ENCODE measurements around the gene PLEK.
"Not testable (repeated sequence)": the region's sequence is repeated elsewhere in the genome, so short reads cannot be mapped to it uniquely, and the experiment has no call there.

PLEK gene

GRCh38 chr2:68352651-68353391 lies 12.3 kb upstream of the PLEK start:
- no peak for DNase-seq (ENCODE audit: low read depth in 3 of 3)

- no peak for DNase-seq (ENCODE audit: low read depth in 3 of 3)
Observed at GRCh38 chr2:68356599-68357239, 8.4 kb upstream of the PLEK start.

DNA sequence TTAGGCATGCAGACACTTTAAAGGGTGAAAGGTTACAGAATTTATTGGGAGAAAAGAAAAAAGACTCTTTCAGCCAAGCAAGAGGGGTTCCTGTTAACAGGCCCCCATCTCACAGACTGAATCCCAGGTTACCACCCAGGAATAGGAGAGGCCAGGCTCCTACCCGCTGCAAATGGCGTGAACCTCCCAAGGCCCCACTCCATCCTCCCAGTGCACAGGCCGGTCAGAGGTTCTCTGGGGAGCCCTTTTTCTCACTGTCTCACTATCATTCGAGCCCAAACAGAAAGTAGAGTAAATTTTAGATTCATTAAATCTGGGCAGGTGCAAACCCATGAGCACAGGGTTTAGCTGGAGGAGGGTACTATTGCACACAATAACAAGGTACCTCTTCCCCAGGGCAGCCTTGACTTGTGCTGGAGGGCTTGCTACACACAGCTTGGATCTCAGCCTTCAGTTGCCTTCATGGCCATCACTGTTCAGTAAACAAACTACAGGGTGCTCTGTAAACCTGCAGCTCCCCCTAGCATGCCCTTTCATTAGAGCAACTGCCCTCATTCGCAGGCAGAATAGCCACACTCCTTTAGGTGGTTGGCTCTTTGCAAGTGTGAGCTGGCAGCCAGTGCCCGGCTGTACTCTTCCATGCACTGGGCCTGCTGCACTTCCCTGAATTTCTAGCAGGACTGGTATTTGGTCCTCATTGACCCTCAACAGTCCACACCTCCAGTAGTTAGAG lies 7.3 kb upstream of the PLEK start:
- DNase-seq (ENCODE audit: low read depth in 3 of 3): no peak

DNA sequence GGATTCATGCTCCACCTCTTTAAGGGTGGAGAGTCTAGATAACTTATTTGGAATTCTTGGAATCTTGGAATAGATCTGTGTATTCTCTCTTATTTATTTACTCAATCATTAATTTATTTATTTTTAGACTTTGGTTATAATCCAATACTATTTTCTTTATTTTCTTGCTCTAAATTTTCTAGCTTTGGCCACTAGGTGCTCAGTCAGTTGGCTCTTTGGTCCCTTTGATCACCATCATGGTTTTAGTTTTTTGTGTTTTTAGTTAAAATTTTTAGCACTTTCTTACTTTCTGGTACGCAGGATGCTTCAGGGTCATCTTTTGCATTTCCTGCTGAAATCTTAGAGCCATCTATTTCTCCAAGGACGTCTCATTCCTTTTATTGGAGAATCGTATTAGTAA lies 5.2 kb upstream of the PLEK start:
- no peak for DNase-seq (ENCODE audit: low read depth in 3 of 3)

GRCh38 chr2:68362069-68362468 lies 3.0 kb upstream of the PLEK start:
- peak; percentile 64 to 88 (median 69) for DNase-seq (ENCODE audit: low read depth in 3 of 3)

- no peak for DNase-seq (ENCODE audit: low read depth in 3 of 3)
Observed at GRCh38 chr2:68362749-68363148, 2.3 kb upstream of the PLEK start.

DNA sequence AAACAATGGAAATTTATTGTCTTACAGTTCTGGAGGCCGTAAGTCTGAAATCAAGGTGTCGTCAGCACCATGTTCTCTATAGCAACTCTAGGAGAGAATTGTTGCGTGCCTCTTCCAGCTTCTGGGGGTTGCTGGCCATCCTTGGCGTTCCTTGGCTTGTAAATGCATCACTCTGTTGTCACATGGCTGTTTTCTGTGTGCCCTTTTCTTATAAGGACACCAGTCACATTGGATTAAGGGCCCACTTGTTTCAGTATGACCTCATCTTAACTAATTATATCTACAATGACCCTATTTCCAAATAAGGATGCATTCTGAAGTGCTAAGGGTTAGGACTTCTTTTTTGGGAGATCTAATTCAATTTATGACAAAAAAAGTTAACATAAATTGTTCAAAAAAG lies 1.4 kb upstream of the PLEK start:
- DNase-seq (ENCODE audit: low read depth in 3 of 3): no peak

- DNase-seq (ENCODE audit: low read depth in 3 of 3): no peak
Observed at GRCh38 chr2:68366083-68366560, 1.0 kb downstream of the PLEK start.

DNA sequence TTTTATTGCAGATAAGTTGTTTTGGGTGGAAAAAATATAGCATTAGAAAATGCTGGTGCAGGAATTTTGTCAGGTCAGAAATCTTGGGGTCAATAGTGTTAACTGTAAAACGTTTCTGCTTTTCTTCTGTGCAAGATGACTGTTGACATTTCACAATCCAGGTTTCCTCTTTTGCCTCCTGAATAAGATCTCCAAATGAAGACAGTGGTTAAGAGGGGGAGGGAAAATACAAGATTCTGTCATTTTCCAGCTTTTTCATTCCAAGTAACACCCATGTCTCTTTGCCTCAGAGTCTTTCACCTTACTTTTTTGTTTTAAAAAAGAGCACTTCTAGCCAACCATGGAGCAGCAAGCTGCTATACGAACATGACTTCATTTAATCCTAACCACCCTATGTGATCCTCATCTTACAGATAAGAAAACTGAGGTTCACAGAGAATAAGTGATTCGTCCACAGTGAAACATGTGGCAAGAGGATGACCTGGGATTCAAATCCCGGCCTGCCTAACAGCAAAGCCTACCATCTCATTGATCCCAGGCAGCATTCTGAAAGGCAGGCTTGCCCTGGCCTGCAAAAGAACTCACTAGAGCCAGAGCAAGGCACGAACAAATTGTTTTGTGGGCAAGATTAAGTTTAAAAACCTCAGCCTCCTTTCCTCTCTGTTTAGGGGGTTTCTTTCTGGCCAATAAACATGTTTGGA lies 3.0 kb downstream of the PLEK start:
- DNase-seq (ENCODE audit: low read depth in 3 of 3): no peak

DNA sequence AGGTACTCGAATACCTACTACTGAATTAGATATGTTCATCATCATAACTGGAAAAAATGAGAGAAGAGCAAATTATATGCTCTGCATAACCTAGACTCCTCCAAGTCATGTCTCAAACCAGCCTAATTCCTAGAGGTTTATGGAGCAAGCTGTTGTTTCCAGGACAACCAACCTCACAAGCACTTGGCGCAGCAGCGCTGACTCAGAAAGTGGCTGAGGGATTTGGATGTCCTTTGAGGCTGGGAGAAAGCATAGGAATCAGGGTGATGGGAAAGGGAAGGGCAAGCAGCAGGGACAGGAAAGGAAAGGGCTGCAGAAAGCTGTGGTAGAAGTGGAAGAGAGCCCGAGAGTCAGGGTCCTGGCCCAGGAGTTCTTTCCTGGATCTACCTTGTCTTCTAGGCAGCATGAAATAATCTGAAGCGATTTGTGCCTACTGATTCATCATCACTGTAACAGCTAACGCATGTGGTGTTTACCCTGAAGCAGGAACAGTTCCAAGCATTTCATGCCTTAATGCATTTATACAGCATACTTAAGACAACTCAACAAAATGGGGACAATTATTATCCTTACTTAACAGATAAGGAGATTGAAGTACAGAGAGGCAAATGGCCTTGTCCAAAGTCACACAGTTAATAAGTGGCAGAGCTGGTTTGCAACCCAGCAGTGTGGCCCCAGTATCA lies 3.7 kb downstream of the PLEK start:
- no peak for DNase-seq (ENCODE audit: low read depth in 3 of 3)

- no peak for DNase-seq (ENCODE audit: low read depth in 3 of 3)
Observed at GRCh38 chr2:68369337-68369734, 4.3 kb downstream of the PLEK start.

DNA sequence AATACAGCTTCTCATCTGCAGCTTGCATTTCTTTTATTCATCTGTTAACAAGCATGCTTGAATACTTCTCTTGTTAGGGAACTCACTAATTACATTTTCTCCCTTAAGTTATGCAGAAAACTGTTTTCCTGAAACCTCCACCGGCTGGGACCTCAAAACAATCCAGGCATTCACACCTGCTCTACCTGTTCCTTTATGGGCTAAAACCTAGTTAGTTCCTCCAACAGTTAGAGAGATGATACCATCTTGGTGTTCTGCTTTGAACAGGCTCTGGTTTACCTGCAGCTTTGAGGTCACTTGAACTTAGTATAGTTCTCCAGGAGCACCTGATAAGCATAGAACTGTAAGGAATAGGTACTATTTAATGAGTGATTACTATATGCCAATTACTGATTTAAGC lies 6.1 kb downstream of the PLEK start:
- no peak for DNase-seq (ENCODE audit: low read depth in 3 of 3)

DNA sequence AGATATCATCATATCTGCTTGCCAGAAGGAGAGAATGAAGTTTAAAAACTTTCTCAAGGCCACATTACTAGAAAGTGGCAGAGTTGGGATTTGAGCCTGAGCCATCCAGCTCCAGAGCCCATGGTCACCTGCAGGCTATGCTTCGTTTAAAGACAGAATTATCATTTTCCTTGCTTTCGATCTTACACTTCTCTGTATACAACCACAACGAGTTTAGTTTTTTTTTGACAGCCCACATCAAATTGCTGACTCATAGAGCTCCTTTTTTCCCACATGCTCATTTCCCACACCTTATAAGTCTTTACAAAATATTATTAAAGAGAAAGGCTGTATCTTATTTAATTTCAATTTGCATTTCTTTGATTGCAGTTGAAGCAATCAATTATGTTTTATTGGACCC lies 6.5 kb downstream of the PLEK start:
- DNase-seq (ENCODE audit: low read depth in 3 of 3): no peak

DNA sequence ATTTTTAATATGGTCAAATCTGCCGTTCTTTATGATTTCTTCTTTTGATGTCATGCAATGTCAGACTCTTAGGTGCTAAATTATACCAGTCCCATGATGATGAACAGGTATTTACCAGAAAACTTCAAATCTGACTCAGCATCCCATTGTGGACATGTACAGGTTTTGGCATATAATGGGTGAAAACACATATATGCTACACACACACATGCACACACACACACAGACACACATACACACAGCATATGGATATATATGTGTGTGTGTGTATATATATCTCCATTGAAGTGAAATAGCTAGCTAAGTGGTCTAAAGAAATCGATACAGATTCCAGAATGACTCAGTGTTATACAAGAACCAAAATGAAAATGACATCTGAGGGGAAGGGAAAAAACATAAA lies 7.4 kb downstream of the PLEK start:
- DNase-seq (ENCODE audit: low read depth in 3 of 3): no peak

DNA sequence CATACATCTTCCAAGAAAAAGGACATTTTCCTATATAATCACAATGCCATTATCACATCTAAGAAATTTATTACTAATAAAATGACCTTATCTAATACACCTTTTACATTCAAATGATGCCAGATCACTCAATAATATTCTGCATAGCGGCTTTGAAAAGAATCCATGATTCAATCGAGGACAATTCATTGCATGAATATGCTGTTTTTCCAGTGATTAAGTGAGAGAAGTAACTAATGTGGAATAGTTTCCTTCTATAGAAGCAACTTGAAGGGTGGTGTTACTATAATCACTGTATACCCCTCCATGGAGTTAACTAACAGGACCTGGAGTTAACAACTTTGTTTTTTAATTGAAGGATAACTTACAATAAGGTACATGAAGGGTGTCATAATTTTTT lies 9.1 kb downstream of the PLEK start:
- DNase-seq (ENCODE audit: low read depth in 3 of 3): no peak

DNA sequence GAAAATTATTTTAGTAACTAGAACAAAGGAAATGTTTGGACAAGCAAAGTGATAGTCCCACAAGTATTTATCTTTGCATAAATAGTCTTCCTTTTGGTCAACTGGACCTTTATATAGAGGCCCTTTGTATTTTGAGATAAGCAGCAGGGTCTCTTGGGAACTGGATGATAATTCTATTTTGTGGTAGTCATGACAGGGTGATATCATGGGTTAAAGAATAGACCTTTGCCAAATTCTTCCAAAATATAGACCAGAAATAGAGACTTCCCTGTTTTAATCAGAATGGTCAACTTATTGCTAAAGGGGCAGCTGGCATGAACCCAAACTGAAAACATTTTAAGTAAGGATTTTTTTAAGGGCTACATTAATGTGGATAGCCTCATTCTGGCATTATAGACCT lies 10.5 kb downstream of the PLEK start:
- no peak for DNase-seq (ENCODE audit: low read depth in 3 of 3)

- DNase-seq (ENCODE audit: low read depth in 3 of 3): no peak
Observed at GRCh38 chr2:68377137-68377780, 12.2 kb downstream of the PLEK start.

GRCh38 chr2:68378779-68379178 lies 13.7 kb downstream of the PLEK start:
- not testable (repeated sequence) for DNase-seq (ENCODE audit: low read depth in 3 of 3)

GRCh38 chr2:68379184-68379708 lies 14.2 kb downstream of the PLEK start:
- DNase-seq (ENCODE audit: low read depth in 3 of 3): no peak

GRCh38 chr2:68383778-68384177 lies 18.7 kb downstream of the PLEK start:
- no peak for DNase-seq (ENCODE audit: low read depth in 3 of 3)
